ENCODE measurements around the gene STOM. TPM values are rescaled to one million over a fixed set of nuclear protein-coding genes. Genes with fewer than 3 reads are reported as not detected.

The STOM gene
- polyA plus RNA-seq, 1 of the 3 experiments (the other 2 are of a cell fraction), result 40.5 TPM

DNA sequence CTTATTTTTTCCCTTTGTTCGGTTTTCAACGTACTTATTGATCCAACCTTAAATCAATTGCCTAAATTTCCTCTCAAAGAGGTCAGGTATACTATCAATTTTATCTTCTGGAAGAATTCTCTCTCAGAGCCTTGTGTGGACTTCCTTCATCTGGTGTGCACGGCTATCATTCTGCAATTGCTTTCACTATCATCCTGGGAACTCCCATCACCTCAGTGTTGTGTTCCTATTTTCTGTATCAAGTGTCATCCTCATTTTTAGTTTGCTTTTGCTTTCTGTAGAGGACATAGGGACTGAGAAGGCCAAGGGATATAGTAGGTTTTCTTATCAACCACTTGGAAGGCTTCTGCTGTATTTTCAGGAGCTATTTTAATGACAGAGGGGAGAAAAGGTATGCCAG is 11.3 kb downstream of the STOM start:
- H4K20me1 ChIP-seq (ENCODE audit: insufficient read depth), result no peaks in the 10 kb centered on the region
- H3K4me2 ChIP-seq, result no peak overlapping the region
- H3K9me2 ChIP-seq, result no peaks in the 10 kb centered on the region
- H3F3A ChIP-seq (replicated peaks; ENCODE audit: insufficient read depth), result peaks cover 25% of the 10 kb centered on the region
- H3K9ac ChIP-seq, result no peak overlapping the region
- no peak overlapping the region for H2AFZ ChIP-seq (ENCODE audit: low read depth)
- H3K79me2 ChIP-seq (ENCODE audit: insufficient read depth), result peaks cover 38% of the 10 kb centered on the region
- 90% methylated on average over 3 of the region's 3 CpGs for WGBS (ENCODE audit: low lambda C conversion rate)
- H3K4me3 ChIP-seq (ENCODE audit: low read depth in 2 of 2, low read length in 1 of 2), result no peak overlapping the region
- H3K27me3 ChIP-seq (ENCODE audit: insufficient read depth), result no peaks in the 10 kb centered on the region
- peaks cover 7 to 35% of the 10 kb centered on the region in 2 experiments; a peak in 3 of 4 replicates for H3K4me1 ChIP-seq (ENCODE audit: control insufficient read depth in 1 of 2, insufficient read depth in 2 of 2, low read depth in 1 of 2, low read length in 1 of 2)
- no peaks in the 10 kb centered on the region for H3K9me3 ChIP-seq
- ChIA-PET POLR2A (no interaction called here), CTCF (interaction anchor here (0.9 to 1.9 kb wide), 2 partner anchors 10 to 39 kb away, joined by 3 to 5 read pairs; no protein-coding TSS in a partner anchor)
- TF ChIP-seq ELF1 (IDR thresholded peaks at IDR 0.05), result no peak
- no peak for DNase-seq
- H3K27ac ChIP-seq (ENCODE audit: low read depth in 2 of 2, low read length in 1 of 2), result peak overlapping the region in 1 of 2 experiments; percentile 92; a peak in 1 of 4 replicates
- peaks cover 0 to 9% of the 10 kb centered on the region in 2 experiments for H3K36me3 ChIP-seq (replicated peaks in 1 of 2; ENCODE audit: control insufficient read depth in 1 of 2, insufficient read depth in 2 of 2, low read length in 1 of 2)

GRCh38 chr9:121357011-121357410 is 13.0 kb downstream of the STOM start:
- no peak for TF ChIP-seq POLR2AphosphoS5 (IDR thresholded peaks at IDR 0.05; ENCODE audit: low read depth, low read length)
- Histone ChIP-seq H2AFZ (ENCODE audit: low read depth) (no peak overlapping the region), H3K4me1 (ENCODE audit: control insufficient read depth in 1 of 2, insufficient read depth in 2 of 2, low read depth in 1 of 2, low read length in 1 of 2) (peaks cover 1 to 22% of the 10 kb centered on the region in 2 experiments; a peak in 3 of 4 replicates), H3K4me3 (ENCODE audit: low read depth in 2 of 2, low read length in 1 of 2) (no peak overlapping the region), H3K9me3 (no peaks in the 10 kb centered on the region), H4K20me1 (ENCODE audit: insufficient read depth) (no peaks in the 10 kb centered on the region), H3K27ac (ENCODE audit: low read depth in 2 of 2, low read length in 1 of 2) (no peak overlapping the region), H3K27me3 (ENCODE audit: insufficient read depth) (no peaks in the 10 kb centered on the region), H3K36me3 (replicated peaks in 1 of 2; ENCODE audit: control insufficient read depth in 1 of 2, insufficient read depth in 2 of 2, low read length in 1 of 2) (peaks cover 4 to 21% of the 10 kb centered on the region in 2 experiments), H3F3A (replicated peaks; ENCODE audit: insufficient read depth) (peaks cover 11% of the 10 kb centered on the region), H3K79me2 (ENCODE audit: insufficient read depth) (peaks cover 34% of the 10 kb centered on the region), H3K9me2 (no peaks in the 10 kb centered on the region), H3K9ac (no peak overlapping the region), H3K4me2 (no peak overlapping the region)
- ChIA-PET POLR2A (interaction anchor here (0.6 kb wide), 1 partner anchor 373 kb away, joined by 3 read pairs; no protein-coding TSS in a partner anchor), CTCF (interaction anchor here (1.1 to 1.9 kb wide), 3 partner anchors 7 to 37 kb away, joined by 3 to 5 read pairs (median 3); no protein-coding TSS in a partner anchor)
- no peak for DNase-seq
- WGBS (ENCODE audit: low lambda C conversion rate), result 90% methylated on average over 3 of the region's 3 CpGs

DNA sequence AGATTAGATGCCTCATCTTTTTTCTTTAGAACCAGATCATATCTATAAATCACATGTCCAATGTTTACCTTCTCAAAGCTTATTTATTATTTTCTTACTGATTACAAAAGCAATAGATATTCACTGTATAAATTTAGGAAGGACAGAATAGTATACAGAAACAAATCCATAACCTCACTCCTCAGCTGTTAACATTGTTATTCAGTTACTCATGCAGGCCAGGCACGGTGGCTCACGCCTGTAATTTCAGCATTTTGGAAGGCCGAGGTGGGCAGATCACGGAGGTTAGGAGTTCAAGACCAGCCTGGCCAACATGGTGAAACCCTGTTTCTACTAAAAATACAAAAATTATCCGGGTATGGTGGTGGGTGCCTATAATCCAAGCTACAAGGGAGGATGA is 15.3 kb downstream of the STOM start:
- no peaks in the 10 kb centered on the region for H4K20me1 ChIP-seq (ENCODE audit: insufficient read depth)
- no peak overlapping the region for H2AFZ ChIP-seq (ENCODE audit: low read depth)
- H3F3A ChIP-seq (replicated peaks; ENCODE audit: insufficient read depth), result peaks cover 22% of the 10 kb centered on the region
- peaks cover 22% of the 10 kb centered on the region; the same call in 1 of the 2 replicates for H3K79me2 ChIP-seq (ENCODE audit: insufficient read depth)
- no peak overlapping the region for H3K9ac ChIP-seq
- no peak overlapping the region for H3K4me3 ChIP-seq (ENCODE audit: low read depth in 2 of 2, low read length in 1 of 2)
- no peaks in the 10 kb centered on the region for H3K9me2 ChIP-seq
- H3K36me3 ChIP-seq (replicated peaks in 1 of 2; ENCODE audit: control insufficient read depth in 1 of 2, insufficient read depth in 2 of 2, low read length in 1 of 2), result peaks cover 4 to 21% of the 10 kb centered on the region in 2 experiments
- no peak overlapping the region for H3K27ac ChIP-seq (ENCODE audit: low read depth in 2 of 2, low read length in 1 of 2)
- H3K27me3 ChIP-seq (ENCODE audit: insufficient read depth), result no peaks in the 10 kb centered on the region
- no peak for DNase-seq
- ChIA-PET POLR2A (no interaction called here), CTCF (interaction anchor here (1.8 to 2.2 kb wide), 2 partner anchors 10 to 34 kb away, joined by 7 to 13 read pairs; no protein-coding TSS in a partner anchor)
- TF ChIP-seq, protein P1, sequence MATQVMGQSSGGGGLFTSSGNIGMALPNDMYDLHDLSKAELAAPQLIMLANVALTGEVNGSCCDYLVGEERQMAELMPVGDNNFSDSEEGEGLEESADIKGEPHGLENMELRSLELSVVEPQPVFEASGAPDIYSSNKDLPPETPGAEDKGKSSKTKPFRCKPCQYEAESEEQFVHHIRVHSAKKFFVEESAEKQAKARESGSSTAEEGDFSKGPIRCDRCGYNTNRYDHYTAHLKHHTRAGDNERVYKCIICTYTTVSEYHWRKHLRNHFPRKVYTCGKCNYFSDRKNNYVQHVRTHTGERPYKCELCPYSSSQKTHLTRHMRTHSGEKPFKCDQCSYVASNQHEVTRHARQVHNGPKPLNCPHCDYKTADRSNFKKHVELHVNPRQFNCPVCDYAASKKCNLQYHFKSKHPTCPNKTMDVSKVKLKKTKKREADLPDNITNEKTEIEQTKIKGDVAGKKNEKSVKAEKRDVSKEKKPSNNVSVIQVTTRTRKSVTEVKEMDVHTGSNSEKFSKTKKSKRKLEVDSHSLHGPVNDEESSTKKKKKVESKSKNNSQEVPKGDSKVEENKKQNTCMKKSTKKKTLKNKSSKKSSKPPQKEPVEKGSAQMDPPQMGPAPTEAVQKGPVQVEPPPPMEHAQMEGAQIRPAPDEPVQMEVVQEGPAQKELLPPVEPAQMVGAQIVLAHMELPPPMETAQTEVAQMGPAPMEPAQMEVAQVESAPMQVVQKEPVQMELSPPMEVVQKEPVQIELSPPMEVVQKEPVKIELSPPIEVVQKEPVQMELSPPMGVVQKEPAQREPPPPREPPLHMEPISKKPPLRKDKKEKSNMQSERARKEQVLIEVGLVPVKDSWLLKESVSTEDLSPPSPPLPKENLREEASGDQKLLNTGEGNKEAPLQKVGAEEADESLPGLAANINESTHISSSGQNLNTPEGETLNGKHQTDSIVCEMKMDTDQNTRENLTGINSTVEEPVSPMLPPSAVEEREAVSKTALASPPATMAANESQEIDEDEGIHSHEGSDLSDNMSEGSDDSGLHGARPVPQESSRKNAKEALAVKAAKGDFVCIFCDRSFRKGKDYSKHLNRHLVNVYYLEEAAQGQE (IDR thresholded peaks at IDR 0.05; ENCODE audit: low read depth, low read length), result no peak
- TF ChIP-seq FOXM1 (IDR thresholded peaks at IDR 0.05; ENCODE audit: low read depth) (no peak), RAD21 (IDR thresholded peaks at IDR 0.05; ENCODE audit: low read length) (no peak)
- WGBS (ENCODE audit: low lambda C conversion rate), result 81% methylated on average over 5 of the region's 5 CpGs
- H3K4me1 ChIP-seq (ENCODE audit: control insufficient read depth in 1 of 2, insufficient read depth in 2 of 2, low read depth in 1 of 2, low read length in 1 of 2), result peaks cover 21% of the 10 kb centered on the region in 2 experiments; a peak in 3 of 4 replicates
- H3K9me3 ChIP-seq, result no peaks in the 10 kb centered on the region
- H3K4me2 ChIP-seq, result no peak overlapping the region
